Glutamatergic neuron (in vitro differentiated cells): ENCODE measurements around the gene PPP1R18. TPM values are rescaled to one million over a fixed set of nuclear protein-coding genes. Genes with fewer than 3 reads are reported as not detected.

Experiments used
- DNase-seq: peaks from one replicate; pipeline ENCODE4 v3.0.0; 2022
- H3K27ac Mint-ChIP-seq: one replicate; pipeline ENCODE4 v1.8.0; 2020; ENCODE audit warnings: mild to moderate bottlenecking, mixed read lengths, inconsistent platforms; ENCODE audit not compliant: unreplicated experiment
- H3K27me3 Mint-ChIP-seq: one replicate; pipeline ENCODE4 v1.8.0; 2020; ENCODE audit warnings: mild to moderate bottlenecking, moderate library complexity, mixed read lengths, inconsistent platforms; ENCODE audit not compliant: unreplicated experiment
- H3K36me3 Mint-ChIP-seq: one replicate; pipeline ENCODE4 v1.8.0; 2020; ENCODE audit warnings: mild to moderate bottlenecking, mixed read lengths, inconsistent platforms; ENCODE audit not compliant: unreplicated experiment
- H3K4me1 Mint-ChIP-seq: one replicate; pipeline ENCODE4 v1.8.0; 2020; ENCODE audit warnings: mild to moderate bottlenecking, low read depth, mixed read lengths, inconsistent platforms; ENCODE audit not compliant: unreplicated experiment
- H3K4me3 Mint-ChIP-seq: one replicate; pipeline ENCODE4 v1.8.0; 2020; ENCODE audit warnings: mild to moderate bottlenecking, mixed read lengths, inconsistent platforms; ENCODE audit not compliant: unreplicated experiment
- H3K9me3 Mint-ChIP-seq: one replicate; pipeline ENCODE4 v1.8.0; 2020; ENCODE audit warnings: mild to moderate bottlenecking, moderate library complexity, mixed read lengths, inconsistent platforms; ENCODE audit not compliant: unreplicated experiment
- CTCF ChIP-seq: fragments of 200-600 bp; sonication (generic); IDR thresholded peaks from one replicate; pipeline ENCODE4 v1.5.0; 2021; ENCODE audit not compliant: partially characterized antibody, unreplicated experiment
- long read RNA-seq: library from polyadenylated mRNA; unstranded; transcript quantifications from one replicate; pipeline ENCODE4 v2.0.0, GENCODE V29; 2020; ENCODE audit not compliant: unreplicated experiment
- total RNA-seq: library from RNA; stranded (reverse); fragmentation: NEBNext Ultra II Directional; extraction: Animal tissue kit (Norgen Biotek cat#: 25700); gene quantifications from one replicate; pipeline ENCODE4 v1.2.1, GENCODE V29; 2021; ENCODE audit not compliant: unreplicated experiment

The PPP1R18 gene, protein sequence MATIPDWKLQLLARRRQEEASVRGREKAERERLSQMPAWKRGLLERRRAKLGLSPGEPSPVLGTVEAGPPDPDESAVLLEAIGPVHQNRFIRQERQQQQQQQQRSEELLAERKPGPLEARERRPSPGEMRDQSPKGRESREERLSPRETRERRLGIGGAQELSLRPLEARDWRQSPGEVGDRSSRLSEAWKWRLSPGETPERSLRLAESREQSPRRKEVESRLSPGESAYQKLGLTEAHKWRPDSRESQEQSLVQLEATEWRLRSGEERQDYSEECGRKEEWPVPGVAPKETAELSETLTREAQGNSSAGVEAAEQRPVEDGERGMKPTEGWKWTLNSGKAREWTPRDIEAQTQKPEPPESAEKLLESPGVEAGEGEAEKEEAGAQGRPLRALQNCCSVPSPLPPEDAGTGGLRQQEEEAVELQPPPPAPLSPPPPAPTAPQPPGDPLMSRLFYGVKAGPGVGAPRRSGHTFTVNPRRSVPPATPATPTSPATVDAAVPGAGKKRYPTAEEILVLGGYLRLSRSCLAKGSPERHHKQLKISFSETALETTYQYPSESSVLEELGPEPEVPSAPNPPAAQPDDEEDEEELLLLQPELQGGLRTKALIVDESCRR
- 175 TPM for total RNA-seq
- long read RNA-seq, partial matches to known transcripts, result 6 of 11 reads
- long read RNA-seq, other reads (novel, unspliced or antisense), result 0 of 11 reads

GRCh38 chr6:30686009-30686907 lies at the start of gene PPP1R18:
Gene PPP1R18 (minus strand): TSS chr6:30686645. CDS start chr6:30686018, 627 bp downstream.
- Mint-ChIP-seq H3K36me3 (peaks cover 5% of the 10 kb centered on the region), H3K27ac (peak within 1 kb of the TSS; percentile 100), H3K4me3 (peak within 1 kb of the TSS; percentile 100), H3K9me3 (peaks cover 30% of the 10 kb centered on the region), H3K4me1 (peaks cover 44% of the 10 kb centered on the region), H3K27me3 (peaks cover 35% of the 10 kb centered on the region)
- no peak for TF ChIP-seq CTCF
- DNase-seq, result peak; percentile 63

- no peak for TF ChIP-seq CTCF
- Mint-ChIP-seq H3K27ac (no peak overlapping the region), H3K4me3 (peak overlapping the region; percentile 8), H3K27me3 (peaks cover 4% of the 10 kb centered on the region), H3K36me3 (peaks cover 8% of the 10 kb centered on the region), H3K4me1 (peaks cover 6% of the 10 kb centered on the region), H3K9me3 (peaks cover 7% of the 10 kb centered on the region)
- DNase-seq, result no peak
Observed at GRCh38 chr6:30735668-30736314, 49.3 kb upstream of the PPP1R18 start.

- DNase-seq, result no peak
- H3K27me3 Mint-ChIP-seq, result peaks cover 12% of the 10 kb centered on the region
- TF ChIP-seq CTCF, result no peak
- peaks cover 17% of the 10 kb centered on the region for H3K4me1 Mint-ChIP-seq
- peak overlapping the region; percentile 79 for H3K4me3 Mint-ChIP-seq
- peaks cover 15% of the 10 kb centered on the region for H3K9me3 Mint-ChIP-seq
- peak overlapping the region; percentile 75 for H3K27ac Mint-ChIP-seq
- peaks cover 4% of the 10 kb centered on the region for H3K36me3 Mint-ChIP-seq
Observed at GRCh38 chr6:30732237-30732943, 45.9 kb upstream of the PPP1R18 start.

- peak overlapping the region; percentile 82 for H3K4me3 Mint-ChIP-seq
- DNase-seq, result peak; percentile 85
- H3K9me3 Mint-ChIP-seq, result peaks cover 12% of the 10 kb centered on the region
- no peaks in the 10 kb centered on the region for H3K36me3 Mint-ChIP-seq
- peaks cover 12% of the 10 kb centered on the region for H3K27me3 Mint-ChIP-seq
- TF ChIP-seq CTCF, result peak; percentile 61
- H3K27ac Mint-ChIP-seq, result peak overlapping the region; percentile 97
- peaks cover 17% of the 10 kb centered on the region for H3K4me1 Mint-ChIP-seq
Observed at GRCh38 chr6:30730601-30731435, 44.4 kb upstream of the PPP1R18 start.
